GM19468 (cell line): ENCODE data around the gene TEX14.

Experiments
- ATAC-seq: cut with Tn5 transposase; IDR thresholded peaks from one replicate; pipeline ENCODE4 v1.9.1; 2021; ENCODE audit warnings: mild to moderate bottlenecking, moderate library complexity, moderate number of reproducible peaks; ENCODE audit not compliant: unreplicated experiment; ENCODE audit errors: extremely low read depth

The TEX14 gene

DNA sequence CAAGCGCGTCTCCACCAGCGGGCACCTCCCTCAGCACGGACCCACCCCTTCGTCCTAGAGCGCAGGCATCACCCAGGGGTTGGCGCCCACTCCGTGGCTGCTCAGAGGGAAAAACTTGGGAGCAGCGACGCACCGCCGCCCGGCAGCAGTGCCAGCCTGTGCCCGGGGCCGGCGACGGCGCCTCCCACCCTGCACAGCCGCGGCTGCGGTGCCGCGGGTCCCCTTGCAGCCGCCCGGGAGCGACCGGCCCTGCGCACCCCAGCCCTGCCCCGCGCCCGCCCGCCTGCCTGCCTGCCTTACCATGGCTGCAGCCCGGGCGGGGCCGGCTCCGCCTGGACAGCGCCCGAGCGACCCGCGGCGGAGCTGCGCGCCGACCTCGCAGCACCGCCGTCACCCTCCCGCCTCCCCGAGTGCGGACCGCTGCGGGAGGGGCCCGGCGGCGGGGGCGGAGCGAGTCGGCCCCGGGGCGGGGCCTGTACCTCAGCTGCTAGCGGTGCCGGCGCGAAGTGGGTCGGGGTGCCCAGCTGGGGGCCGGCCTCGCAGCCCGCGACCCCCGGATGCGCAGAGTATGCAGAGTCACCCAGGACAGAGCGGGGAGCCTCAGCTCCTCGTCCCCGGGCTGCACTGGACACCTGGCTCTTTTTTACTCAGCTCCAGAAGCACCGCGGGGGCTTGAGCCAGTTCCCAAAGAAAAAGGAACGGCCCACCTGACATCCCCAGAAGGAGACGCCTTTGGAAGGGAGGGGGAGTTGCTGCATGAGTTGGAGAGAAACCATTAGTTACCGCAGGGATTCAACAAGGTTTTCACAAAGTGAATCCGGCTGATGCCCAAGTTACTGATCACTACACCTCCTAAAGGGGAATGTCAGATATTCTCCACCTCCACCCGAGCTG lies 159.9 kb downstream of the TEX14 start:
- no peak for ATAC-seq

DNA sequence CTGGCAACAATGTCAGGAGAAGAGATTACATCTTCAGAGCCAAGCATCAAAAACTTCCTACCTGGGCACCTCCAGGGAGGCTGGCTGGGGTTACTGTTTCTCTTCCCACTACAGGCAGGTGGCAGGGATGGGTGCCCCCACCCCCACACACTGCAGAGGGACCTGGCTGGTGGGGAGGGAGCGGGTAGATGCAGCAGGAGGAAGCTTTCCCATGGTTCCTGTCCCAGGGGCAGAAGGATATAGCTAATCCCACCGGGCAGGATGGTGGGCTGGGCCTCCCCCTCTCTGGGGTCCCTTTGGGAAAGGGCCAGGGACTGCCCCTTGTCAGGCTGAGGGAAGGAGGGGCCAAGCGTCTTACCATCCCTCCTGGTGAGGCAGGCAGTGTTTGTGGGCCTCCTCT lies 160.7 kb downstream of the TEX14 start:
- no peak for ATAC-seq

DNA sequence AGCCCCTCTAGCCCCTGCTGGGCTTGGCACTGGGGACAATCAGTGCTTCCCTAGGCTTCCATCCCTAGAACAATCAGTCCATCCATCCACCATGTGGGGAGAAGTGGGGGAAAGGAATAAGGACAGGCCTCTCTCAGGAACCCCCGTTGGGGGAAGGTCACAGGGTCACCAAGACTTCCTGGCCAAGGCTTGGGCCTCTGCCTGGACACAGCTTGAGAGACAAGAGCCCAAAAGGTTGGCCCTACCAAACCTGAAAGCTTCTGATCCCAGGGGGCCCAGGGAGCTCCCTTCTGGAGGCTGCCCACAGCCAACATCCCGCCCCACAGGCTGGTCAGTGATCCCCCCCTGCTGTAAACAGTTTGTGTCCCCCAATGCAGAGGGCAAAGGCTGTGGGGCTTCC lies 161.2 kb downstream of the TEX14 start:
- ATAC-seq: no peak

DNA sequence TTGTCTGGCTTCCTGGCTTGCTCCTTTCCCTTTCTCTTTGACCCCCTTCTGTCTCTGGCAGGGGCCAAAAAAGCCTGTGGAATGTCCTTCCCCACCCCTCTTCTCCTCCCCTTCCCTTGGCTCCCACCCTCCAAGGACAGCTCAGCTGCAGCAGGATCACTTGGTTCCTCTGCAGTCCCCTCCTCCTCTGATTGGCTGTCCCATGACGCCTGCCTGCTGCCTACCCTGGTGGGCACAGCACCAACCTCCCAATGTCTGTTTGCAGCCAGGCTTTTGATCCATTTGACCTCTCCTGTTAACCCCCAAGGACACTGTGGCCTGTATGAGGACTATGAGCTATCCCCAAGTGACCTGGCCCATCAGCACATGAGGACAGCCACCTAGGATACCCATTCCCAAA lies 162.6 kb downstream of the TEX14 start:
- no peak for ATAC-seq

DNA sequence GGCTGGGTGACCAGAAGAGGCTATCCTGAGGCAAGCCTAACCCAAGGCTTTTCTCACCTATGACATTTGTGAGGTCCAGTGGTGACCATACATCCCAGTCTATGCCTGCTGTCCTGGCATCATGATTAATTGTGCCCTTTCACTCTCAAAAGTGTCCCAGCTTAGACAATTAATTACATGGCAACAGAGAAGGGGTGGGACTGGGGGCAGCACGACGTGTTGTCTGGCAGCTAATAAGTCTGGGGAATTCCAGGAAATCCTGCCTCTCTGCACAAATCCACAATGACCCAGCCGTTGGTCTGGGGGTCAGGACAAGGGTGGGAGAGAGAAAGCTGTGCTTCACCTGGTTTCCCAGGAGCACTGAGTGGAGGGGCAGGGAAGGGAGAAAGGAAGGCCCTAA lies 163.4 kb downstream of the TEX14 start:
- no peak for ATAC-seq

DNA sequence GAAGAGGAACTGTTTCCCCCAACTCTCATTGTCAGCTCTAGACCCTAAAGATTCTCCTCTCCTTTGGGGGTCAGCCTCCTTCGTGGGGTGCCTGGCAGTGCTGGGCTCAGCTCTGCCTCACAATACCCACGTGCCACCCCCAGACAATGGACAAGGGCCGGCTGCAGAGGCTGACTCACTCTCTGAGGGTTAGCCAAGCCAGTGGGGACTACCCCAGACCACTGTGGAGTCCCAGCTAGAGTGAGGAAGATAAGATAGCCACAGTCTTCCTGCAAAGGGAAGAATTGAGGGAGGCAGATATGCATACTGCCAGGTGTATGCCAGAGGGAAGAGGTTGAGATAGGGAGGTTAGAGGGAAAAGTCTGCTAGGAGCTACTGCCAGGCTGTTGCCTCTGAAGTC lies 163.9 kb downstream of the TEX14 start:
- ATAC-seq: no peak

DNA sequence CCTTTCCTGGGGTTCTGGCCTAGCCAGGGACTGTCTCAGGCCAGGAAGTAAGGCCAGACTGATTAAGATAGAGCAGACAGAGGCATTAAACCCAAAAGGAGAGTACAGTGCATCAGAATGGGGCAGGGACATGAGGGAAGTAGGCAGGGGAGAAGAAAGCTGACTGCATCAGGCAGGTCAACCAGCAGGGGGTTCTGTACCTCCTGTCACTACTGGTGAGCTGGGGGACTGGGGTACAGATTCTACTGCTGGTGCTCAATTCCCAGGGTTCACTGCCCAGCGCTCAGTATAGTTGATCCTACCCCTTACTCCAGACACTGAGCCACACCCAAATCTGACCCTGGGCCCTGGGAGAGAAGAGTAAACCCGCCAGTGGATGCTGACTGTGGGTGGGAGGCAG lies 164.5 kb downstream of the TEX14 start:
- no peak for ATAC-seq

DNA sequence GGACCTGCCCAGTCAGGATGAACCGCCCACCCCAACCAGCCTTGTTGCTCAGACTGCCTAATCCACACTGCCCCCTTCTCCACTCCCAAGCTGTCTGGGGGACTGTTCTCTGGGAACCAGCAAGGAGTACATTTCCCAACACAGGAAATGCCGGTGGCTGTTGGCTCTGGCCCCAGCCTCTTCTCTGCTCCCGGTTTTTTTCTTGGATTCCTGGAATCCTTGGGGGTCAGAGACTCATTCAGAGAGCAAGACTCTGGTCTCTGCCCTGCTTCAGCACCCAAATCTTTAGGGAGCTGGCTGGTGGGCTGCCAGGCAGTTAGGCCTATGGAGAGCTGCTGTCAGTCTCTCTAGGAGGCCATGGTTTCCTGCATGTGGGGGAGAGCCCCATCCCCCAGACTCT lies 166.6 kb downstream of the TEX14 start:
- no peak for ATAC-seq

DNA sequence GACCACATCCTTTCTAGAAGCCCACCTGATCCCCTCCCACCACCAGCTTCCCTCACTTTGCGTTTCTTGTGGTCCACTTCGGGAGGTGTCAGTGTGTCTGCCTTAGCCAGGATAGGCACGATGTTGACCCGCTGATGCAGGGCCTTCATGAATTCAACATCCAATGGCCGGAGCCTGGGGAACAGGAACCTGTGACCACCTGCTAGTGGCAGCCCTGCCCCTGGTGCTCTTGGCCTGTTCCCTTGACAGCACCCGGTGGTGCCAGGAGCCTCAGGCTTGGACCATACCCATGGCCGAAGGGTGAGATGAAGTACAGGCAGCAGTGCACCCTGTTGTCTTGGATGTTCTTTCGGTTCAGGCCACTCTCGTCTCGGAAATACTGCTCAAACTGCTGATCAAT lies 170.2 kb downstream of the TEX14 start:
- no peak for ATAC-seq

DNA sequence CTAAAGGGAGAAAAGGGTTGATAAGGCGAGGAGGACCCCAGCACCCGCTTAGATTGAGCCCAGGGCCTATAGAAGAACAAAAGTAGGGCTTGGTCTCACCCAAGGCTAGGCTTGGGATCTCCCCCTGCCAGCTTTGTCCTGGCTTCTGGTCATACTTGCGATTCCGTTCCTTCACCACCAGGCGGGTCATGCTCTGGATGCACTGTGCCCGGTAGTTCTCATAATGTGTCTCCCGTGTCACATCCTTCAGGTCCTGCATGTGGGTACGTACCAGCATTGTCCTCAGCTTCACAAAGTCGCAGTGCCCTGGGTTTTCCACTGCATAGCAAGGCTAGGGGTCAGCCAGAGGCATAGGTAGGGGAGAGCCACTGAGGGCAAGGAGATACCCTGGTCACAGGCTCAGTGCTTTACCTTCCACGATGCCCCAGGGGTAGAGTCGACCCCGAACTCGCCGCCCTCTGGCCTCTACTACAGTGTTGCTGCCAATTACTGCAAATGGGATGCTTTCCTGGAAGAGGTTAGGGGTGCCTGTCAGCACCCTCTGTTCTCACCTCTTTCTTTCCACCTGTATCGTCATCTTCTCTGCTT lies 170.9 kb downstream of the TEX14 start:
- ATAC-seq: no peak

DNA sequence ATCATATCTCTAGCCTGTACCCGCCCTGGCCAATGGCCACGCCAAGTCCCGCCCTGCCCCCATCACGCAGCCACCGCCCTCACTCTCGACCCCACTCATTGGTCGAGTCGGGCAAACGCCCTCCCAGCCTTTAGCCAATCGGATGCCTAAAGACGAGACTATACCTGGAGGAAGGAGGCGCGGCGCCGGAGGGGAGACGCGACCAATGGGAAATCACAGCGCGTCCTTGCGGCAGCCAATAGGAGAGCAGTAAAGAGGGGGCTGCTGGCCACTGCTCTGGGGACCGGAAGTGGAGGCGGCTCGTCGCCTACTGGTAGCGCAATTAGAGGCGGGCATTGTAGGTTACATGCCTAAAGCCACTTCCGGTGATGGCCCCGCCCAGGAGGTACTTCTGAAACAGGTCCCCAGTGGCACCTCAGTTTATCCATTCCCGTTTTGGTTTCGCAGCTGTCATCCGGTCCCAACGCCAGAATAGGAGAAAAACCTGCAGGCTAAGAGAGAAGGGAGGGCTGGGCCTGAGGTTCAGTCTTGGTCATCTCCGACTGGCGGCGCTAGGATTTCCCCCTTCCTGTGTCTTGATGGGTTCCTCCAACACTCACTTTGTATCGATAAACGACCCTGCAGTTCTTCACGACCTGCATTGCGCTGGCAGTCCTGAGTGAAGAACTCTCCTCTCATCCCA lies 173.8 kb downstream of the TEX14 start:
- ATAC-seq: peak; percentile 87

DNA sequence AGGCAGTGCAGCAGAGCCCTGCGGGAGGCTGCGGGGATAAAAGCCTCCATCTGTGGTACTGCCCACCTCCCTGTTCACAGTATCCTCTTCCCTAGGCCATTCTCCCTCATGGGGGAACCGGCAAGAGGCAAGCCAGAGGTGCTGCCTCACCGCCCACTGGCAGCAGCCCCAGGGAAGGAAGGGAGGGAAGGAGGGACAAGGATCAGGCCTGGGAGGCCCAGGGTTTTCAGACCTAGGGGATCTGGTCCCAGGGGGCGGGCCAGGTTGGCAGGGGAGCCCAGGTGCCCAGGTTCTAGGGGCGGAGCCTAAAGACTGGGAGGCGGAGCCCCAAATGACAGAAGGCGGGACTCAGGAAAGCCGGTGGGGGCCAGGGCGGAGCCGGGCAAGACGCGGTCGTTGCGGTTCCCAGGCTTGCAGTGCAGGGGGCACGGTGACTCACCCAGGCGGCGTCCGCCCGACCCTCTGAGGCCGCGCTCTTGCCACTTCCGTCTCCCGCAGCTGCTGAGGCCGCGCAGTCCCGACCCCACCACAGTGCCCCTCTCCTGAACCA lies 174.4 kb downstream of the TEX14 start:
- peak; percentile 1 for ATAC-seq

DNA sequence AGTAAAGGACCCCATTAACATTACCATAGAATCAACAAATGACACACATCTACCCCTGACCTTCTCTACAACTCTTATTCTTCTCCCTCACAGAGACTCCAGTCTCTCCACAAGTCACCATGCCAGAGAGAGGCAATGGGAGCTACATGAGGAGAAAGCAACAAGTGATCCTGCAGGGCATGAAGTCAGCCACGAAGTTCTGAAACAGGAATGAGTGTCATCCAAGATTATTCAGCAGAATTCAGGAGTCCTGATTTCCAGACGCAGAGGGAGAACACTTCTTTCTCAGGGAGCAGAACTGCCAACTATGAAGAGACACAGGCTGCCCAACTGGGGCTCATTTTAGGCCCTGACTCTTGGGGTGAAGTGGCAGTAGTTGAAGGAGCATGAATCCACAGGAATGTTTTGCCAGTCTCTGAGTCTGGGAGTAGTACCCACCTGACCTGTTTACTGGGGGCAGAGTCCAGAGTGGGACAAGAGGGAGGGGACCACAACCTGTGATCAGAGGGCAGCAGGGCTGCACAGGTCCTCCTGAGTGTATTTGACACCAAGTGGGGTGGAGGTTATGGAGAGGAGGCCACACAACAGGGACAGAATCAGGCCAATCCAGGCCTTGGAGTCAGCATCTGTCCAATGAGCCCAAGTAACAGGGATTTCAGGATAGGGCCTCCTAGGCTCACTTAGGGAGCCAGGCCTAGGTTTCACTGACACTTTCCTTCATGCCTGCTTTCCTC lies 175.0 kb downstream of the TEX14 start:
- no peak for ATAC-seq

DNA sequence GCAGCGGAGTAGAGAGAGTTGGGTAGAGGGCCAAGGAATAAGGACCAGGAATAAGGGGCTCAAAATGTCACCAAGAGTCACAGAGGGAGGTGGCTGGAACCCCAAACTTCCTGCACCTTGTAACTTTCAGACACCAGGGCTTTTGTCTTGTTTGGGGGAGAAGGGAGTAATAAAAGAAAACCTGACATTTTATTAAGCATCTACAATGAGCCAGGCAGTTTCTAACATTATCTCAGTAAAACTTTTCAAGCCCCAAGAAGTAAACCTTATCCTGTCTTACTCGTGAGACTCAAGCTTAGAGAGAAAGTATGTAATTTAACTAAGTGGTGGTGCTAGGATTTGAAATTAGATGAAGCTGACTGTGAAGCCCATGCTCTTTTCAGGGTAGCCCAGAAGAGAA lies 176.6 kb downstream of the TEX14 start:
- ATAC-seq: no peak

DNA sequence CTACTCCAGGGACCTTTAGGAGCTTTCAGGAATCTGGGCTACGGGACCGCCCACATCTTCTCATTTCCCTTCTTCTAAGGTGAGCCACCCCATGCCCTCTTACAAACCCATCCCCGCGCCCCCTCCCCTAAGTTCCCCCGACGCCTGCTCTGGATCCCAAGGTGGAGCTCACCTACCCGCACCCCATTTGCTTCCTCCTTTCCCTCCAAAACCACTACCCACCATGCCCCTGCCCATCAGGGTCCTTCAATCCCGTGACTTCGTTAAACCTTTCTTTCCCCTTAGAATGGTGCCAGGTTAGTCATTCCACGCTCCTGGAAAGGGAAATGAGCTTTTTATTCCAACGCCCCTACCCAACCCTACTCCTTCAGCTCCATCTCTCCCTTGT lies 177.1 kb downstream of the TEX14 start:
- ATAC-seq: no peak

DNA sequence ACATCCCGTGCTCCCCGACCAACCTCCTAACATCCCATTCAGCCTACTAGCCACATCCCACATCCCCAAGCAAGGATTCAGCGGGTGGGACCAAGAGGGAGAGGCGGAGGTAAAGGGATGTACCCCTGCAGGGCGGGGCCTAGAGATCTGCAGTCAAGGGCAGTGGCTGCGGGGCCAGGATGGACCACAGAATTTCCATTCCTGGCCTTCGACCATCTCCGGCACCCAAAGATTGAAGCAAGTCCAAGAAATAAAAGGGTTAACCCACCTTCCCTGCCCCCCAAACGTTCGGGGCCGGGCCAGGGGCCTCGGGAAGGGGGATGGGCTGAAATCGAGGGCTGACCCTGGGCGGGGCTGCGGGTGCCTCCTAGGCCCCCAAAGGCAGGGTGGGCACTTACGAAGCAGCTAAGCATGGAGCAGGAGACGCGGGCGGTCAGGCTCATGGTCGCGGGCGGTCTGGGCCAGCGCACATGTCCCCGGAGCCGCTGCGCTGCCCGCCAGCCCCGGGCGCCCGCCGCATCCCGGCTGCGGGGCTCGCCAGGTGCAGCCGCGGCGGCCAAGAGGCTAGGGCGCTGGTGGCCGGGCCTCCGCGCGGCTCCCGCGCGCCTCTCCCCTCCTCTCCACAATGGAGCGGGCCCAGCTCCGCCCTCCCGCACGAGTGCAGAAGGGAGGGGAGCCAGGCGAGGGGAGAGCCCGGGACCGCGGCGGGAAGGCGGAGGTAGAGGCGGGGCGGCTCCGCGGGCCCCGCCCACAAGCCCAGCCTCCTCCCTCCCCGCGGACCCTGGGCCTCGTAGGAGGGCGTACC lies 177.7 kb downstream of the TEX14 start, which contains the start of gene MTMR4:
TSS of gene MTMR4 (minus strand) at position 674 of the 805 bp plus-strand sequence. CDS start at position 443, 231 bp downstream.
- no peak for ATAC-seq

DNA sequence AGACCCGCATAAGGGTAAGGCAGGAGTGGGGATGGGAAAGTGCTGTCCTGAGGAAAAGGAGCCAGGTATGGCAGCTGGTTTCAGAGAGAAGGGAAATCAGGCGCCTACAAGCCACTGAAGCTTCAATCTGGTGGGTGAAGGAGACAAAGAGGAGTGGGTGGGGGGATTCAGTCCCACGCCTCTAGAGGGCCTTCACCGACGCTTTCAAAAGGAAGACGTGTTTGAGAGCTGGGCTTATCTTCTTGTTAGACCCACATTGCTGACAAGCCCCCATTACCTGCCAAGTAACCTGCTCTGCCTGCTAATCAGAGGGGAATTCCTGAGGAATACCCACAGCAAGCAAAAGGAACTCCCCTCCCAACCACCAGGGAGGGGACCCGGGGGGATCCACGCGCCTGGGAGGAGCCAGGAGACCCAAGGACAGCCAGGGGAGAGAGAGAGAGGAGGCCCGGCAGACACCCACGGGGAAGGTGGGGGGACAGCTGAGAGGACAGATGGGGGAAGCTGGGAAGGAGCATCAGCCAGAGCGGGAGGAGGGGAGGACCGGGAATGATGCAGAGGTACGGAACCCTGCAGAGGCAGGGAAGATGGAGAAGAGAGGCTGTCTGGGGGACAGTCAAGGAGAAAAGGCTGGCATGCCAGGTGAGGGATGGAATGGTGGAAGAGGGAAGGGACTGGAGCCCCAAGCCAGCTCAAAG lies 178.4 kb downstream of the TEX14 start:
- no peak for ATAC-seq

DNA sequence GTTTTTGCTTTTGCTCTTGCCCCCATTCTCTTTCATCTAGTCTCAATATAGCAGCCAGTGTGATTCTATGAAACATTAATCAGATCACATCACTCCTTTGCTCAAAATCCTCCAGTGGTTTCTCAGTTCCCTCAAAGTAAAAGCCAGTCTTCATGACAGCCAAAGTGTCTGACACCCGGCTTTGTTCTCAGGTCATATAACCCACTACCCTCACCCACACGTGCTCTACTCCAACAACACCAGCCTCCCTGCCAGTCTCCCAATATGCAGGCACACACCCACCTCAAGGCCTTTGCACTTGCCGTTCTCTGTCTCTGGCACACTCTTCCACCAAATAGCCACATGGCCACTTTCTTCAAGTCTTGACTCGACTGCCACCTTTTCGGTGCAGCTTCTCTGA lies 181.8 kb downstream of the TEX14 start:
- no peak for ATAC-seq
